ENCODE data around the gene LSAMP. TPM values are rescaled to one million over a fixed set of nuclear protein-coding genes. Genes with fewer than 3 reads are reported as not detected.
"Not testable (repeated sequence)": the region's sequence is repeated elsewhere in the genome, so short reads cannot be mapped to it uniquely, and the experiment has no call there.

The LSAMP gene
- total RNA-seq, 1 donor from 2014 or later: 4.4 TPM

DNA sequence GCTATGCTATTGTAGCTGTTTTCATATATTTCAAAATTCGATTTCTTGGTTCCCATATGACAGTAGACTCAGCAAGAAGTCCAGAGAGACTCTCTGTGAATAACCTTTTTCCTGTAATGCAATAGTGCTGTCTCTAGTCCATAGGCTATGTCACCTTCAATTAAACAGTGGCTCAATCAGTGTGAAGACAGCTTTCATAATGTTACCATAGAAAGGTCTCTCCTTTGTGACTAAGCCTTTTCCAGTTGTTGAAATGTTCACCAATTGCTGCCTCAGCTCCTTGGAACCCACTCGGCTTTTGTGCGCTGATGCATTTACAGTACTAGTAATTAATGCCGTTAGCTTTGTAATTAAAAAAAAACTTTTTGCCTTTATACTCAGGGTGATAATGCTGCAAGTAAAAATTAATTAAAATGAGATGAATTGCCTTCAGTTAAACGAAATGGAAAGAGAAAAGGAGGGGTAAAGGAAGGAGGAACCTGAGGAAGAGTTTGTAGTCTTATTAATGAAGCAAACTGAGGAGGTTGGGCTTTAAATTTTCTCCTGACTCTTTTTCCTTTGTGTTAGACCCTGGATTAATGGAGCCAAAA, 214.8 kb downstream of the LSAMP start:
- Mint-ChIP-seq H3K4me1 (ENCODE audit: unreplicated experiment) (peaks cover 6% of the 10 kb centered on the region), H3K36me3 (ENCODE audit: unreplicated experiment) (no peaks in the 10 kb centered on the region), H3K9me3 (ENCODE audit: unreplicated experiment) (no peaks in the 10 kb centered on the region), H3K27me3 (ENCODE audit: unreplicated experiment) (peaks cover 4% of the 10 kb centered on the region), H3K27ac (ENCODE audit: unreplicated experiment) (no peak overlapping the region), H3K4me3 (ENCODE audit: unreplicated experiment) (no peak overlapping the region)
- TF ChIP-seq, protein P1, sequence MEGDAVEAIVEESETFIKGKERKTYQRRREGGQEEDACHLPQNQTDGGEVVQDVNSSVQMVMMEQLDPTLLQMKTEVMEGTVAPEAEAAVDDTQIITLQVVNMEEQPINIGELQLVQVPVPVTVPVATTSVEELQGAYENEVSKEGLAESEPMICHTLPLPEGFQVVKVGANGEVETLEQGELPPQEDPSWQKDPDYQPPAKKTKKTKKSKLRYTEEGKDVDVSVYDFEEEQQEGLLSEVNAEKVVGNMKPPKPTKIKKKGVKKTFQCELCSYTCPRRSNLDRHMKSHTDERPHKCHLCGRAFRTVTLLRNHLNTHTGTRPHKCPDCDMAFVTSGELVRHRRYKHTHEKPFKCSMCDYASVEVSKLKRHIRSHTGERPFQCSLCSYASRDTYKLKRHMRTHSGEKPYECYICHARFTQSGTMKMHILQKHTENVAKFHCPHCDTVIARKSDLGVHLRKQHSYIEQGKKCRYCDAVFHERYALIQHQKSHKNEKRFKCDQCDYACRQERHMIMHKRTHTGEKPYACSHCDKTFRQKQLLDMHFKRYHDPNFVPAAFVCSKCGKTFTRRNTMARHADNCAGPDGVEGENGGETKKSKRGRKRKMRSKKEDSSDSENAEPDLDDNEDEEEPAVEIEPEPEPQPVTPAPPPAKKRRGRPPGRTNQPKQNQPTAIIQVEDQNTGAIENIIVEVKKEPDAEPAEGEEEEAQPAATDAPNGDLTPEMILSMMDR (IDR thresholded peaks at IDR 0.05): no peak
- DNase-seq (ENCODE audit: extremely low spot score, unreplicated experiment): no peak

DNA sequence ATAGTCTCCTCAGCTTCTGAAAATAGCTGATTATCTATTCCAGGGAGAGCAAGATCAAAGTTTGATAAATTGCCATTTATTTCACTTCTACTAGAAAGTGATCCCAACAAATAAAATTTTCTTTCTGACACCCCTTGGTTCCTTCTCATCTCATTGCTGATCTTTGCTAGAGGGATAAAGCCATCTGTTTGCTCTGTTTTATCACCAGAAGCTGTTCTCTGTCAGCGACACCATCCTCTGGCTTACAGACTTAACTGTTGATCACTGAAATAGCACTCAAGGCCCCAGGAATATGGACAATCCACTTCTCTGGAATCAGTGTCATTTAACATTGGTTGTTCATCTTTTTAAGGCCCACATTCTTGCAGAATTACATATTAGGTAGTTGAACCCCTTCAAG, 219.0 kb downstream of the LSAMP start:
- no peaks in the 10 kb centered on the region for H3K36me3 Mint-ChIP-seq (ENCODE audit: unreplicated experiment)
- no peak overlapping the region for H3K27ac Mint-ChIP-seq (ENCODE audit: unreplicated experiment)
- TF ChIP-seq, protein P1 (IDR thresholded peaks at IDR 0.05): no peak
- no peak overlapping the region for H3K4me3 Mint-ChIP-seq (ENCODE audit: unreplicated experiment)
- DNase-seq (ENCODE audit: extremely low spot score, unreplicated experiment): no peak
- H3K27me3 Mint-ChIP-seq (ENCODE audit: unreplicated experiment): peaks cover 8% of the 10 kb centered on the region
- no peaks in the 10 kb centered on the region for H3K9me3 Mint-ChIP-seq (ENCODE audit: unreplicated experiment)
- H3K4me1 Mint-ChIP-seq (ENCODE audit: unreplicated experiment): peaks cover 6% of the 10 kb centered on the region

DNA sequence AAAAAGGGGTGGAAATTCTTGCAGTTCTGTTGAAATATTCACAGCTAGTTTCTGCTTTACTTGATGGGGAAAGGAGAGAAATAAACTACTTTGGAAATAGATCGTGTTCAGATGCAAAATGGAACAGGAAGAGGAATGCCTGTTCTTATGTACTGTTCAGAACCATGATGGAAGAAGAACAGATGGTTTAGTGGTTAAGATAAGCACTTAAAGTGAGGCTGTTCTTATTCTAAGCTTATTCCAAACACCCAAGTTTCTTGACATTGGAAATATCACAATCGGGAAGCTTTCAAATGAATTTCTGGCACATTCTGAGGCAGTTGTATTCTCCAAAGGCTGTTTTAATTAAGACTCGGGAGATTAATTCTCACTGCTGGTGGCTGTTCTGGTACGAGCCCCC, 228.5 kb downstream of the LSAMP start:
- no peaks in the 10 kb centered on the region for H3K4me1 Mint-ChIP-seq (ENCODE audit: unreplicated experiment)
- TF ChIP-seq, protein P1 (IDR thresholded peaks at IDR 0.05): no peak
- H3K27me3 Mint-ChIP-seq (ENCODE audit: unreplicated experiment): peaks cover 10% of the 10 kb centered on the region
- H3K9me3 Mint-ChIP-seq (ENCODE audit: unreplicated experiment): peaks cover 5% of the 10 kb centered on the region
- H3K27ac Mint-ChIP-seq (ENCODE audit: unreplicated experiment): no peak overlapping the region
- no peak for DNase-seq (ENCODE audit: extremely low spot score, unreplicated experiment)
- H3K4me3 Mint-ChIP-seq (ENCODE audit: unreplicated experiment): no peak overlapping the region
- H3K36me3 Mint-ChIP-seq (ENCODE audit: unreplicated experiment): no peaks in the 10 kb centered on the region

DNA sequence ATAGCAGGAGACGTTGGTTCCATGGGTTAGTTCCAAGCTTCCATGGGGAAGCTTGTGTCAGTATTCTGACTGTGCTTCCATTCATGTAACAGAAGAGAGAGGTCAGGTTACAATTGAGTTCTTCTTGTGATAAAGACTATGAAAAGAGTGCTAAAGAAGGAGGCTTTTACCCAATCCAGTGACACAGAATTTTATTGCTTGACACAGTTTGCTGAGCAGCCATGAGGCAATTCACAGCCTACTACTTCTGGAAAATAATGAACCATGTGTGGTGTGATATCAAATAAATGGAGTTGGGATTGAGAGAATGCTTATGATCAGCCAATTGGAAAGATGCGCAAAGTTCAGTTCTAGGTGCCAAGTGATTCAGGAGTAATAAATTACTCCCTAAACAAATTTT, 233.4 kb downstream of the LSAMP start:
- no peaks in the 10 kb centered on the region for H3K36me3 Mint-ChIP-seq (ENCODE audit: unreplicated experiment)
- TF ChIP-seq, protein P1 (IDR thresholded peaks at IDR 0.05): no peak
- no peak overlapping the region for H3K27ac Mint-ChIP-seq (ENCODE audit: unreplicated experiment)
- DNase-seq (ENCODE audit: extremely low spot score, unreplicated experiment): no peak
- H3K4me3 Mint-ChIP-seq (ENCODE audit: unreplicated experiment): no peak overlapping the region
- peaks cover 5% of the 10 kb centered on the region for H3K9me3 Mint-ChIP-seq (ENCODE audit: unreplicated experiment)
- H3K4me1 Mint-ChIP-seq (ENCODE audit: unreplicated experiment): no peaks in the 10 kb centered on the region
- H3K27me3 Mint-ChIP-seq (ENCODE audit: unreplicated experiment): peaks cover 2% of the 10 kb centered on the region

DNA sequence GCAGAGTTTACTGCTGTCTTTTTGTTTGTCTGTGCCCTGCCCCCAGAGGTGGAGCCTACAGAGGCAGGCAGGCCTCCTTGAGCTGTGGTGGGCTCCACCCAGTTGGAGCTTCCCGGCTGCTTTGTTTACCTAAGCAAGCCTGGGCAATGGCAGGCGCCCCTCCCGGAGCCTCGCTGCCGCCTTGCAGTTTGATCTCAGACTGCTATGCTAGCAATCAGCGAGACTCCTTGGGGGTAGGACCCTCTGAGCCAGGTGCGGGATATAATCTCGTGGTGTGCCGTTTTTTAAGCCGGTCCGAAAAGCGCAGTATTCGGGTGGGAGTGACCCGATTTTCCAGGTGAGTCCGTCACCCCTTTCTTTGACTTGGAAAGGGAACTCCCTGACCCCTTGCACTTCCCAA, 236.5 kb downstream of the LSAMP start:
- H3K36me3 Mint-ChIP-seq (ENCODE audit: unreplicated experiment); H3K27ac Mint-ChIP-seq (ENCODE audit: unreplicated experiment); H3K4me3 Mint-ChIP-seq (ENCODE audit: unreplicated experiment); H3K9me3 Mint-ChIP-seq (ENCODE audit: unreplicated experiment); DNase-seq (ENCODE audit: extremely low spot score, unreplicated experiment); H3K4me1 Mint-ChIP-seq (ENCODE audit: unreplicated experiment); H3K27me3 Mint-ChIP-seq (ENCODE audit: unreplicated experiment): not testable (repeated sequence)

Measured in osteocyte (in vitro differentiated cells).